CD4-positive, alpha-beta T cell treated with Interleukin-4 for 1 hour (primary cell): ENCODE results near the gene MINDY3.
"Not testable (repeated sequence)": the region's sequence is repeated elsewhere in the genome, so short reads cannot be mapped to it uniquely, and the experiment has no call there.

ENCODE experiments used
- DNase-seq, 2 donors: peaks; one replicate each; pipeline ENCODE4 v3.0.0-alpha.2; 2020 to 2022

The MINDY3 gene

GRCh38 chr10:15856328-15857015, 3.8 kb downstream of the MINDY3 start:
- no peak for DNase-seq

- no peak for DNase-seq
Observed at GRCh38 chr10:15853800-15854199, 6.5 kb downstream of the MINDY3 start.

DNA sequence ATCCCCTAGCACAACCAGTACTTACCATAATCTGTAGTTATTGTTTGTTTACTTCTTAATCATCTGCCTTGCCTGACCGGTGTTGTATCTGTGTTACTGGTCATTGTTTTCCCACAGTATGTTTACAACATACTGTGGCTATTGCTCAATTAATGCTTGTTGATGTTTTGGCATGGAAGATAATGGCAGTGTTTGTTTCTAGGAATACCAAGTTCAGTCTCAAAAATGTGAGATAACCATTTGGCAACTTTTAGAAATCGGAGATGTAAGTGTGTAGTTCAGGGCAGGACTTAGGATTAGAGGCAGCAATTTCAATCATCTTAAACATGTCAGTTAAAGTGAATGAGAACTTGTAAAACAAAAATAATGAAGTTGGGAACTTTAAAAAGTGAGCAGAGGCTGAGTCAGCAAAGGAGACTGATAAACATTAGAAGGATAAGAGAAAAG, 8.2 kb downstream of the MINDY3 start:
- no peak for DNase-seq

GRCh38 chr10:15850337-15850978, 9.8 kb downstream of the MINDY3 start:
- not testable (repeated sequence) for DNase-seq

DNA sequence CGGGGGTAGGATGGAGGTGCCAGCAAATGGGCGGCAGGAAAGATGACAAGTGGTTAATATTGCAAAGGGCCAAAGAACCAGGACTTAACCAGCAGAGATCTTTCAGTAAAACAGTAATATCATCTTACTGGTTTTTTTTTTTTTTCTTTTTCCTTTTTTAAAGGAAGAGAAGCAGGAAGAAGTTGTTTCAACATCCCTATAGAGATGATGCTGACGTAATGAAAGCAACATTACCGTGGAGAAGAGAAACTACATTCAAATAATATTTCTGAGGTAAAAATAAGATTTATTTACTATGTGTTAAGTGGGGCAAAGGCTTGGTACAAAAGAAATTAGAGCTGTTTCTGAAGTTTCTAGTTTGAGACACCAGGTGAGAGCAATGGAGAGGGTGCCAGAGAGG, 11.0 kb downstream of the MINDY3 start:
- DNase-seq: no peak

DNA sequence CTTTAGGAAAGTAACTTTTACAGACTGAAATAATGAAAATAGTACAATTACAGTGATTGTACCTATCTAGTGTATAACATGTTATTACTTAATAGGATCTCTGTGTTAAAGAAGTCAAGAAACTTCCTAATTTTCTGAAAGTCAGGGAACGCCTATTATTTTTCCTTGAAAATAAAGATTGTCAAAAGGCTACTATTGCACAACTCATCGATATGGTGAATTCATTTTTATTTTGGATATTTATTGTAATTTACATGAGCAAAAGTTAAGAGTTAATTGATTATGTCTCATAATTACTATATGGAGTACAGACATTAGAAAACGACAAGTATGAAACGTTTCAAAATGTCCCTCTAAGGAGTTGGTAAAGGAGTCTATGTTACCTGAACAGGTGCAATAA, 12.8 kb downstream of the MINDY3 start:
- DNase-seq: no peak

- DNase-seq: no peak
Observed at GRCh38 chr10:15844517-15844916, 15.8 kb downstream of the MINDY3 start.

DNA sequence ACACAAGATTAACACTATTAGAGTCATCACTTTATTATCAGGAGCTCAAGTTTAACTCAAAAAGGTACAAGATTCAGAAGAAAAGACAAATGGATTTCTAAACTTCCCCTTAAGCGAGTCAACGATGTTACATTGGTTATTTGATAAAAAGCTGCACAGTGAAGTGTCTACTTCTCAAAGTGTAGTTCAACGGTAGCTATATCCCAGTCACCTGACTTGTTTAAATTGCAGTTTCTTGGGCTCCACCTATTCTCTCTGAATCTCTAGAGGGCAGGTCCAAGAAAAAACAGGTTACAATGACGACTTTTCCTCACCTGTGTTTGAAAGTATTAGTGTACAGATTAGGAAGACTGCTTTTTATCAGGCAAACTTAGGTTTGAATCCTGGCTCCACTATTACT, 16.6 kb downstream of the MINDY3 start:
- no peak for DNase-seq

DNA sequence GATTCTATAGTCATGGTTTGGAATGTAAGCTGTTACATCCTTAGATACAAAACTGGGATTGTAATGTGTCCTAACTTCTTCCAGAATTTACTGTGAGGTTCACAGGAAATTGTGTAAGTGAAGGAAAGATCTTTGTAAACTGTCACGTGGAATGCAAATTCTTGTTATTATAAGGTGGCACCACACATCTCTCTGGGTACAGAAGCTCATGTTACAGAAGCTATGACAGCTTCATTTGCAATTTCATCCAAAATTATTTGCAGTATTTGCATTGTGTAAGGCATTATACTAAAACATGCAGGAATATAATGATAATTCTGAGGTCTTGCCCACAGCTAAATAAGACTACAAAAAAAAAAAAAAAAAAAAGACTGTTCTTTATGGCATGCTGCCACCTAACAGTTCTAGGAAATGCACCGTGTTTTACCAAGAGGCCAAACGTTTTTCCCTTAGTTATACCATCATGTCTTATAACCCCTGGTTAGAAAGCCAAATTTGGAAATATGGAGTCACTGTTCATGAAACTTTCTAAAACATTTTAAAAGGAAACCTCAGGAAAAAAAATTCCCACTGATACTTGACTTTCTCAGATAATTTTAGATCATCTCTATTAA, 17.6 kb downstream of the MINDY3 start:
- no peak for DNase-seq

DNA sequence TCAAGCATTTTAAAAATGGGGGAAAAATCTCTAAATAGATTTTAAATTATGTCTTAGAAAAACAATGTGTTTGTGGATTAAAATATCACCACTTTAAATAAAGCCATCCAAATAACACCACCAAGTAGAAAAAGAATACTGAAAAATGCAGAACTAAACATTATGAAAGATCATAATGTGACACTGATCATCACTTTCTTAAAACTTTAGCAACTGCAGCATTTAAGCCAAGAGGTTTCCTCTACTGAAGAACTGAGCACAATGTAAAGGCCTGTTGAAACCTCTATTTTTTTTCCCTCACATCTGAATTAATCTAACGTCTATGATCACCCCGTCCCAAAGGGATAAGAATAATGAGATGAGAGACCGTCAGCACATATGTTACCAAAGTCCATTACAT, 18.6 kb downstream of the MINDY3 start:
- no peak for DNase-seq

DNA sequence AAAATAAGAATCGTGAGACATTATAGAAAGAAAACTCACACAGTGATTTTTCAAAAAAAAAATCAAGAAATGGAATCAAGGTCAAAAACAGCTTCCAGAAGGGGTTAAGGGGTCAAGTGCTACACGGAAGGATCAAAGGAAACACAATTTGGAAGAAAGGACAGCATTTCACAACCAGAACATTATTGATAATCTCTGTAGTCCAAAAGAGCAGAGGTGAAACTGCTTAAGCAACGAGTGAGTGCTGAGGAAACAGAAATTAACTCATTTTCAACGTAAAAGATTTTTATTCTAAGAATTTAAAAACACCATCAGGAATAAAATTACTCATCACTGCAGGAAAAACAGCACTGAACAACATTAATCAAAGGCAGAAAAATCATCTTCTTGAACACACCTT, 23.5 kb downstream of the MINDY3 start:
- DNase-seq: no peak

GRCh38 chr10:15829495-15829894, 30.8 kb downstream of the MINDY3 start:
- no peak for DNase-seq

GRCh38 chr10:15824498-15824897, 35.8 kb downstream of the MINDY3 start:
- DNase-seq: peak in 1 of 2 donors; percentile 14

DNA sequence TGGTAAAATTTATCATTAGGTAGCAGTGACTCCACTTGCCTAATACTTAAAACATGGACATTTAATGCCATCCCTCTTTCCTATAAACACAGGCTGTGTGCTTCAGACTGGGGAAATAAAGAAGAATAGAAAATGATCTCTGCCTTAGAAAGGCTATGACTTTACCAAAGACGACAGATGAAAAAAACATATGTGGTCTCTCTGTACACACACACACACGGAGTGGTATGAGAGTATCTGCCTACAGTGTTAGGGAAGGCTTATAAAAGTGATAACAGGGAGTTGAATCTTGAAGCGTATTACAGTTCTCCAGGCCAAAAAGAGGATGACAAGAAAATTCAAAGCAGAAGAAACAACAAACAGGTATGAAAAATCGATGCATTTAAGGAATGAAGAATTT, 38.2 kb downstream of the MINDY3 start:
- no peak for DNase-seq

DNA sequence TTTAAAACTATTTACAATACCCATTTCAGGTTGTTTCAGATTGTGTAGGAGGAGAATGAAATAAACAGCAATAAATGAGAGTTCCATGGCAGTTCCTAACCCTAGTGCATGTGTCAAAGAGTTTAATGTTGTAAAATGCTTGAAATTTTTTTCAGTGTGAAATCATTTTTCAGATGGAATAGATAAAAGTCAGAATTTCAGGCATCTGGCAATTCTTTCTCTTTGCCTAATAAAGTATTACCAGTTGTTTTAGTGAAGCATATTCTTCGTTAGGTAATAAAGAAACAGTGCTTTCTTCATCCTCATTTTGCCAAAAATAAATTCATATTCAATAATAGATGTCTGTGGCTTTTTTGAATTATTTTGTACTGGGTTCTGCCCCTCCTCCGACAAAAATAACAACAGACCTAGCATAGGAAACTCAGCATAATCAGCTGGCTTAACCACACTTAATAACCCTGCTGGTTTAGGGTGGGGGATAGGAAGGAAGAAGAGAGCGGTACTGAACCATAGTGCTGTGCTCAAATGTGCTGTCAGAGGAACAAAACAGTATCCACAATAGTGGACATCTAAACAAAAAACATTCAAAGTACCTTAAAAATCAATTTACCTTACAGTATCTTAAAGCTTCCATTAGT, 39.1 kb downstream of the MINDY3 start:
- DNase-seq: no peak

- no peak for DNase-seq
Observed at GRCh38 chr10:15817409-15818046, 42.8 kb downstream of the MINDY3 start.

DNA sequence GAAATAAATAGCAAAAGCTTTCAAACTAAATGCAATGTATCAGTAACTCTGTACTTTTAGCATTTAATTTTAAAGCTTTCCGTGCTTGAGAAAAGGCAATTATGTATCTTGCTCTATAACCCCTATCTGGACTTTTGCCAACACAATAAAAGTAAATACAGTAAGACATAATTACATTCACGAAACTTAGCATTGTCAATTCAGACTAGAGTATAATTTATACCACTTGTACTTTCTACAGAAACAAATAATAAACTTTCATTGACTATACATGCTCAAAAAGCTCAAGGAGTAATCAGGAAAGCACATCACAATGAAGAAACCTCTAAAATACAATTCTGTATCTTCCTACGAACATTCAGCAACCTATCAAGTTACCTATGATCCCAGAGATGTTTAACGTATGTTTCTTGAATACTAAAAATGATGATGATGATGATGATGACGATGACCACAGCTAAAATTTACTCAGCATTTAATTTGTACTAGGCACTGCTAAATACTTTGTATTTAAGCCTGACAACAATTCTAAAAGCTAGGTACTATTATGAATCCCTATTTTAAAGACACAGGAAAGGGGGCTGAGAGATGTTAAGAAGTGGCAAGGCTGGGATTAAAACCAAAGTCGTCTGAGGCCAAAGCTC, 44.9 kb downstream of the MINDY3 start:
- no peak for DNase-seq

- DNase-seq: no peak
Observed at GRCh38 chr10:15814565-15814964, 45.7 kb downstream of the MINDY3 start.

- no peak for DNase-seq
Observed at GRCh38 chr10:15813415-15813814, 46.9 kb downstream of the MINDY3 start.

DNA sequence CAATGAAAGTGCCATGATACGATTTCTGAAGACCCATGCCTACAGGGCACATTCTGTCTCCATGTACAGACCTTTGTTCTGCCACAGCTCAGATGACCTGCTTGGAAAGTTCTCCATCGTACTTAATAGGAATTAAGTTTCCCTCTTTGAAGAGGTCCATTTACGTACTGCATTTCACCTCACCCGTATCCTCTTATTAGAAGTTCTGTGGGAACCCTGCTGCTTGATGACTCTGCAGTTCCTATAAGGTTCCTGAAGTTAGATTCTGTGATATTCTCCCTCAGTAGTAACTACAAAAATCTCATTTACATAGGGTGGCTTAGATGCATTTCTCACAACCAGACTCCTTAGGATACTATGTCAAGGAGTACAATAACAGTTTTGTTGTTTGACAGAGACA, 50.9 kb downstream of the MINDY3 start:
- no peak for DNase-seq

DNA sequence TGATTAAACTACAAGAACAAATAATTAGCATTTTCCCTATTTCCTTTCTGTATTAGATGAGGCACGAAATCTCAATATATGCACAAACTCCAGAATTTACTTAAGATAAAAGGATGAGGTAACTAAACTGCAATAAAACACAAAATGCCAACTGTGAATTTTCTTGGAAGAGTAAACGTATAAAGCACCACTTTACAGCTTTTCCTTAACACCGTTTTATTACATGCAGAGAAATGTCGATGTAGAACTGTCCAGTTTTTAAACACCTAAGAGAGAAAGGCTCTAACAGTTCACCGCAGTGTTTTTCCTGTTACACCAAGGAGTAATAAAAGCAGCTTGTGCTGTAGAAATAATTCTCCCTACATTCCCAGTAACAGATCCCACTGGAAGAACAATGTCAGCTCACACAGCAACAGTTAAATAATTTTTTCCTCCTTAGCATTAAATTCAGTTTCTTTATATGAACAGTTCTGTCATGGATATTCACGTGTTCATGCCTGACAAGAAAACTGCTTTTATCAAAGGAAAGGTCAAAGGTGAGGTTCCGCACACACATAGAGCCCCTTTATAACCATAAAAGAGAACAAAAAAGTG, 52.0 kb downstream of the MINDY3 start:
- DNase-seq: no peak

DNA sequence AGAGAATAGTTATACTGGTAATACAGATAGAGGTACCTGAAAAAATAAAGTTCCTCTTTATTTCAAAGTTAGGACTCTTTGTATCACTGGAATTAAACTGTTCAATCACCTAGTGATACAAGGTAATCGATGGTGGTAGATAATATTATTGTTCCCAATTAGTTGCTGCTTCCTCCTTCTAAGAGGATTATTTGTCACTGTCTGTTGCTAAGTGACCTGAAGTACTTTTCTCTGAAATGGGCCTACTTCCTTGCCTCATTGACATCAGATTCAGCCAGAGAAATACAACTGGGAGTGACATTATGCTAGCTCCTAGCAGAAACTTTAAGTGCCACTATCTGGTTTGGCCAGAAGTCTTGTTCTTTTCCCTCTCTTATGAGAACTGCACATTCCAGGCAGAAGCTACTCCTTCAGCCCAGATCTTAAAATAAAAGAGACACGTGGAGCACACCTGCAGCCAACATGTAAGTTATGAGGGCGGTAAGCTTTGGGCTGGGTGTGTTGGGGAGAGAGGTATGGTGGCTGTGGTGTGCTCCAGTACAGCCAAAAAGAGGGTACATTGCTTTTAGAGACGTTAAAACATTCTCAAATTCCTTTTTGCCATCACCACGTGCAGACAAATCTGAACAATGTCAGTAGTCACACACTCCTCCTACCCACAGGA, 54.8 kb downstream of the MINDY3 start:
- DNase-seq: no peak
